CD4-positive, alpha-beta T cell treated with Interleukin-4 for 4 hours (primary cell): ENCODE measurements around the gene ACP2.
"Not testable (repeated sequence)": the region's sequence is repeated elsewhere in the genome, so short reads cannot be mapped to it uniquely, and the experiment has no call there.

Experiments used
- DNase-seq: peaks from one replicate; pipeline ENCODE4 v3.0.0-alpha.2; 2020

Gene ACP2

GRCh38 chr11:47191137-47191536 lies 57.5 kb downstream of the ACP2 start:
- not testable (repeated sequence) for DNase-seq
